Bronchial epithelial cell (primary cell): Measurements from ENCODE around the gene TP53BP1. TPM values are rescaled to one million over a fixed set of nuclear protein-coding genes. Genes with fewer than 3 reads are reported as not detected.

Experiments
- DNase-seq: peaks from one replicate; pipeline ENCODE4 v3.0.0-alpha.2; 2010; ENCODE audit warnings: low read depth
- FAIRE-seq: peaks from 2 replicates; lab custom pipeline; 2011; peaks lifted over from hg19 to GRCh38; lab: Jason Lieb, UNC
- H3K27me3 ChIP-seq: 2 replicates; pipeline ENCODE4 v1.5.1; 2011; ENCODE audit warnings: low read length; ENCODE audit not compliant: control insufficient read depth, insufficient read depth
- H3K36me3 ChIP-seq: 2 replicates; pipeline ENCODE4 v1.5.1; 2011; ENCODE audit warnings: low read length; ENCODE audit not compliant: control insufficient read depth, insufficient read depth
- H3K4me3 ChIP-seq: 2 replicates; pipeline ENCODE4 v1.5.1; 2011; ENCODE audit warnings: mild to moderate bottlenecking, low read depth, low read length, control low read depth
- CTCF ChIP-seq: IDR thresholded peaks from 2 replicates; pipeline ENCODE4 v1.5.1; 2011; ENCODE audit warnings: mild to moderate bottlenecking, moderate library complexity, low read length, control low read depth, inconsistent platforms; ENCODE audit not compliant: insufficient read depth, severe bottlenecking
- total RNA-seq: library from RNA; depleted of rRNA; stranded (reverse); fragments of >200 nt; gene quantifications from 2 replicates; pipeline ENCODE4 v1.2.1, GENCODE V29; 2014

TP53BP1 gene
- total RNA-seq, 1 donor from 2014 or later, result 28.7 TPM

- FAIRE-seq (peak; percentile 86), DNase-seq (no peak)
- Histone ChIP-seq H3K4me3 (no peak overlapping the region), H3K36me3 (peaks cover 10% of the 10 kb centered on the region), H3K27me3 (no peaks in the 10 kb centered on the region)
- no peak for TF ChIP-seq CTCF
Observed at GRCh38 chr15:43531018-43531670, 38.2 kb upstream of the TP53BP1 start.

- Histone ChIP-seq H3K4me3 (no peak overlapping the region), H3K36me3 (peaks cover 8% of the 10 kb centered on the region), H3K27me3 (no peaks in the 10 kb centered on the region)
- peak; percentile 82 for FAIRE-seq
- no peak for DNase-seq
- no peak for TF ChIP-seq CTCF
Observed at GRCh38 chr15:43529587-43530345, 36.8 kb upstream of the TP53BP1 start.

GRCh38 chr15:43529141-43529540 lies 36.2 kb upstream of the TP53BP1 start:
- no peak for DNase-seq

GRCh38 chr15:43528542-43529007 lies 35.6 kb upstream of the TP53BP1 start:
- Histone ChIP-seq H3K36me3 (no peaks in the 10 kb centered on the region), H3K27me3 (peaks cover 3% of the 10 kb centered on the region), H3K4me3 (no peak overlapping the region)
- DNase-seq (no peak), FAIRE-seq (no peak)
- TF ChIP-seq CTCF, result no peak

More at GRCh38 chr15:43529141-43529540, 36.2 kb upstream of the TP53BP1 start:
- TF ChIP-seq CTCF, result no peak
- FAIRE-seq, result no peak
- peaks cover 3% of the 10 kb centered on the region for H3K27me3 ChIP-seq
- H3K36me3 ChIP-seq, result peaks cover 3% of the 10 kb centered on the region
- H3K4me3 ChIP-seq, result no peak overlapping the region

GRCh38 chr15:43527802-43528541 lies 35.0 kb upstream of the TP53BP1 start:
- FAIRE-seq (no peak), DNase-seq (no peak)
- TF ChIP-seq CTCF, result no peak
- no peak overlapping the region for H3K4me3 ChIP-seq
- peaks cover 3% of the 10 kb centered on the region for H3K27me3 ChIP-seq
- H3K36me3 ChIP-seq, result no peaks in the 10 kb centered on the region
